Heart left ventricle (tissue), 16 donors: ENCODE measurements around the gene CDS1. TPM values are rescaled to one million over a fixed set of nuclear protein-coding genes. Genes with fewer than 3 reads are reported as not detected.

Source experiments
- ATAC-seq, 4 donors: fragments of 200-7000 bp; cut with Tn5 transposase; one replicate each; pipeline ENCODE4 v1.9.1; 2020 to 2022; ENCODE audit warnings: moderate library complexity in 4 of 4, mild to moderate bottlenecking in 3 of 4, moderate number of reproducible peaks in 1 of 4
- DNase-seq, 5 donors: peaks; one replicate each; pipeline ENCODE4 v3.0.0-alpha.2; 2020
- H3K27ac ChIP-seq, 12 donors: fragments of 200-600 bp; sonication (generic) in 4 of 12; one replicate each; pipeline versions ENCODE4 v1.5.0 to v1.8.0; 2016 to 2022; ENCODE audit warnings: mild to moderate bottlenecking in 2 of 12
- H3K27me3 ChIP-seq, 9 donors: fragments of 200-600 bp; sonication (generic) in 2 of 9; one replicate each; pipeline versions ENCODE4 v1.5.1 to v1.8.0; 2016 to 2022; ENCODE audit warnings: mild to moderate bottlenecking in 3 of 9
- H3K36me3 ChIP-seq, 9 donors: fragments of 200-600 bp; sonication (generic) in 2 of 9; one replicate each; pipeline versions ENCODE4 v1.5.0 to v1.8.0; 2018 to 2022; ENCODE audit warnings: mild to moderate bottlenecking in 2 of 9
- H3K4me1 ChIP-seq, 12 donors: fragments of 200-600 bp; sonication (generic) in 4 of 12; one replicate each; pipeline versions ENCODE4 v1.5.0 to v1.8.0; 2016 to 2022; ENCODE audit warnings: mild to moderate bottlenecking in 3 of 12
- H3K4me3 ChIP-seq, 12 donors: fragments of 200-600 bp; sonication (generic) in 4 of 12; one replicate each; pipeline versions ENCODE4 v1.5.0 to v1.8.0; 2017 to 2022; ENCODE audit warnings: mild to moderate bottlenecking in 9 of 12, moderate library complexity in 4 of 12
- H3K9me3 ChIP-seq, 12 donors: fragments of 200-600 bp; sonication (generic) in 4 of 12; one replicate each; pipeline versions ENCODE4 v1.5.0 to v1.8.0; 2016 to 2022; ENCODE audit warnings: mild to moderate bottlenecking in 1 of 12
- POLR2A ChIP-seq, 2 donors: fragments of 450-650 bp; IDR thresholded peaks; one replicate each; pipeline ENCODE4 v1.6.1; 2017; ENCODE audit warnings: antibody characterized with exemption in 2 of 2, mild to moderate bottlenecking in 2 of 2, moderate library complexity in 2 of 2
- WGBS, 4 donors: extraction: QIAGEN DNeasy Blood & Tissue Kit in 2 of 4; methylation state at CpG; one replicate each; pipeline versions ENCODE4 v1.1.5 to v1.1.7; 2013 to 2018; 5-methylcytosine and 5-hydroxymethylcytosine counted together
- intact Hi-C, 10 donors: fragments of 100-400 bp; cut with DNase I; formaldehyde crosslinking; loops; one replicate each; pipeline versions ENCODE4 v1.11.1 to v1.14.2; 2022
- polyA plus RNA-seq, 2 donors: library from polyadenylated mRNA; stranded (reverse); fragments of 200-250 nt; gene quantifications; one replicate each; pipeline ENCODE4 v1.2.3, GENCODE V29; 2013
- total RNA-seq, 9 donors: library from RNA; depleted of rRNA in 2 of 9; stranded (reverse); fragments of >200 nt in 2 of 9; fragmentation: NEBNext Ultra II Directional in 3 of 9; extraction: Animal tissue kit (Norgen Biotek cat#: 25700) in 3 of 9; gene quantifications; one replicate each; pipeline versions ENCODE4 v1.1.0 to v1.2.4, GENCODE V29; 2016 to 2023
- TF ChIP-seq, protein P1 (sequence below), 12 donors: fragments of 200-600 bp; sonication (generic) in 4 of 12; IDR thresholded peaks; one replicate each; pipeline versions ENCODE4 v1.5.0 to v1.8.0; 2018 to 2022; ENCODE audit warnings: antibody characterized with exemption in 12 of 12, mild to moderate bottlenecking in 5 of 12
- donor health status: ischemic (EF 13 %, LVEDD 7.1; RV severe dilation, severe dysfunction).
- donor health status: healthy with polysubstance abuse.
- donor health status: DM: no; HTN: yes; CAD: no.
- donor health status: DM: no; HTN: no; CAD: no.
- donor health status: ischemic (EF 25% LVEDD 6.9; RV normal size, moderate dysfunction).
- donor health status: ischemic (EF 25% LVEDD 5.7; RV mildly dilated, moderate dysfunction).
- donor health status: healthy.
- donor health status: DM: yes; HTN: yes; CAD: no.
- donor health status: ischemic (EF 35%, LVEDD 5.7; RV mildly dilated, moderate dysfunction).
- donor health status: nonischemic (EF 11% LVEDD 7.7; RV severe dilation, severe dysfunction).
- donor health status: DM: yes; HTN: yes; CAD: no.
- donor health status: PGD.
- donor health status: ischemic (EF 29% LVEDD 5.4; RV normal size, mild dysfunction).
- donor health status: nonischemic (EF 23%, LVEDD 6.1; RV moderate dilation, normal function).

CDS1 gene
- total and polyA plus RNA-seq, 11 donors = 0.15 to 1.7 (median 0.44) TPM

DNA sequence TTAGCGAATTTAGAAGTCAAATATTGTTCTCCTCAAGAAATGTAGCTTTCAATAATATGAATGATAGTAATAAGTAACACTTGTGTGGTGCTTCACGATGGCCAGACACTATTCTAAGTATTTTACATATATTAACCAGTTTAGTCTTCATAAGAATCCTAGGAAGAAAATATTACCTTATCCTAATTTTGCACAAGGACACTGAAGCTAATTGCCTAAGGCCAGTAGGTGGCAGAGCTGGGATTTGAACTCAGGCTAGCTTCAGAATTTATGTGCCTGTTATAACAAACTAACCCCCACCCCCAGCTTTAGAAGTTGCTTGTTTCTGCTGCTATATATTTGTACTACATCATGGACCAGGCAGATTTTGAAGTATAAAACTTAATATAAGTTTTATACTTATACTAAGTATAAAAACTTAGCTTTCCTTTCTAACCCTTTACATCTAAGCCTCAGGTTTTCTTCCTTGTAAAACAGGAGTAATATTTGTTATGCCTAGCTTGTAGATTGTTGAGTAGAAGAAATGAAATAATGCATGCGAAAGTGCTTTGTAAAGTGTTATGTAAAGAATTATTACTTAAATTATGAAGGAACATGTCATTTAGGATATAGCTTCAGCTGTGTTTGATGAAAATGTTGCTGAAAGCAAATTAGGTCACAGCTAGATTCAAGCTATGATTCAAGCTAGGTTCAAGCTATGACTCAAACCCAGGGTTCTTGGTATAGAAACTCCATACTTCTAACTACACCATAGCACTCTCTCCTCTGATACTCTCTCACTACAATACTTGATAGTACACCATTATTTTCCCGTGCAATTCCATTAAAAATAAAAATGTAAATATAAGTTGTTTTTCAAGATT, 4.2 kb upstream of the CDS1 start:
- Histone ChIP-seq H3K9me3 (no peaks in the 10 kb centered on the region), H3K36me3 (no peaks in the 10 kb centered on the region), H3K4me1 (peaks cover 0 to 21% (median 6%) of the 10 kb centered on the region in 12 donors), H3K27me3 (peaks cover 0 to 37% (median 7%) of the 10 kb centered on the region in 9 donors), H3K27ac (no peak overlapping the region), H3K4me3 (no peak overlapping the region)
- DNase-seq (peak in 1 of 5 donors; percentile 27), ATAC-seq (no peak)
- 63 to 66% (median 64%) methylated on average over 4 of the region's 4 CpGs for WGBS, 4 donors
- TF ChIP-seq, protein P1, sequence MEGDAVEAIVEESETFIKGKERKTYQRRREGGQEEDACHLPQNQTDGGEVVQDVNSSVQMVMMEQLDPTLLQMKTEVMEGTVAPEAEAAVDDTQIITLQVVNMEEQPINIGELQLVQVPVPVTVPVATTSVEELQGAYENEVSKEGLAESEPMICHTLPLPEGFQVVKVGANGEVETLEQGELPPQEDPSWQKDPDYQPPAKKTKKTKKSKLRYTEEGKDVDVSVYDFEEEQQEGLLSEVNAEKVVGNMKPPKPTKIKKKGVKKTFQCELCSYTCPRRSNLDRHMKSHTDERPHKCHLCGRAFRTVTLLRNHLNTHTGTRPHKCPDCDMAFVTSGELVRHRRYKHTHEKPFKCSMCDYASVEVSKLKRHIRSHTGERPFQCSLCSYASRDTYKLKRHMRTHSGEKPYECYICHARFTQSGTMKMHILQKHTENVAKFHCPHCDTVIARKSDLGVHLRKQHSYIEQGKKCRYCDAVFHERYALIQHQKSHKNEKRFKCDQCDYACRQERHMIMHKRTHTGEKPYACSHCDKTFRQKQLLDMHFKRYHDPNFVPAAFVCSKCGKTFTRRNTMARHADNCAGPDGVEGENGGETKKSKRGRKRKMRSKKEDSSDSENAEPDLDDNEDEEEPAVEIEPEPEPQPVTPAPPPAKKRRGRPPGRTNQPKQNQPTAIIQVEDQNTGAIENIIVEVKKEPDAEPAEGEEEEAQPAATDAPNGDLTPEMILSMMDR (IDR thresholded peaks at IDR 0.05) = peak in 11 of 12 donors; percentile 24 to 58 (median 42)
- TF ChIP-seq POLR2A (IDR thresholded peaks at IDR 0.05) = no peak
- intact Hi-C loops = loop anchor here in 3 of 10 donors (5.0 to 10.0 kb wide), 2 partner anchors 394 to 396 kb away; no protein-coding TSS in a partner anchor

DNA sequence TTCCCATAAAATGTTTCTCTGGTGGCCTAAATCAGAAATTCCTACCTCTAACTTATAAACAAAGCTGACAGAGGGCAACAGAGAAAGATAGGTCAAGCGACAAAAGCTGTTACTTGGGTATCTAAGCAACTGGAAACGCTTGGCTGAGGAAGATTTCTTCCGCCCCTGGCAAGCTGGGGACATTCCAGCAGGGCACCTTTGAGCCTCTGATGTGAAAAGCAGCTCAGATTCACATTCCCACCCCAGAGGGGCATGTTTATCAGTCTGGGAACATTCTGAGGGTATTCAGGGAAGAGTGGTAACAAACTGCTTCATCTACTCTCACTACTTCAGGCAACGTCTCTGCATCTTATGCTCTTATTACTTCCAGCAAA, 3.5 kb upstream of the CDS1 start:
- no peaks in the 10 kb centered on the region for H3K36me3 ChIP-seq
- H3K4me3 ChIP-seq = no peak overlapping the region
- intact Hi-C loops = loop anchor here in 3 of 10 donors (5.0 to 10.0 kb wide), 2 partner anchors 393 to 395 kb away; no protein-coding TSS in a partner anchor
- DNase-seq (no peak), ATAC-seq (no peak)
- no peaks in the 10 kb centered on the region for H3K9me3 ChIP-seq
- no peak for TF ChIP-seq POLR2A (IDR thresholded peaks at IDR 0.05)
- TF ChIP-seq, protein P1 (IDR thresholded peaks at IDR 0.05) = no peak
- H3K27ac ChIP-seq = no peak overlapping the region
- peaks cover 0 to 43% (median 12%) of the 10 kb centered on the region in 9 donors for H3K27me3 ChIP-seq
- peaks cover 0 to 21% (median 9%) of the 10 kb centered on the region in 12 donors for H3K4me1 ChIP-seq
- 45 to 56% (median 49%) methylated on average over 4 of the region's 4 CpGs for WGBS, 4 donors

DNA sequence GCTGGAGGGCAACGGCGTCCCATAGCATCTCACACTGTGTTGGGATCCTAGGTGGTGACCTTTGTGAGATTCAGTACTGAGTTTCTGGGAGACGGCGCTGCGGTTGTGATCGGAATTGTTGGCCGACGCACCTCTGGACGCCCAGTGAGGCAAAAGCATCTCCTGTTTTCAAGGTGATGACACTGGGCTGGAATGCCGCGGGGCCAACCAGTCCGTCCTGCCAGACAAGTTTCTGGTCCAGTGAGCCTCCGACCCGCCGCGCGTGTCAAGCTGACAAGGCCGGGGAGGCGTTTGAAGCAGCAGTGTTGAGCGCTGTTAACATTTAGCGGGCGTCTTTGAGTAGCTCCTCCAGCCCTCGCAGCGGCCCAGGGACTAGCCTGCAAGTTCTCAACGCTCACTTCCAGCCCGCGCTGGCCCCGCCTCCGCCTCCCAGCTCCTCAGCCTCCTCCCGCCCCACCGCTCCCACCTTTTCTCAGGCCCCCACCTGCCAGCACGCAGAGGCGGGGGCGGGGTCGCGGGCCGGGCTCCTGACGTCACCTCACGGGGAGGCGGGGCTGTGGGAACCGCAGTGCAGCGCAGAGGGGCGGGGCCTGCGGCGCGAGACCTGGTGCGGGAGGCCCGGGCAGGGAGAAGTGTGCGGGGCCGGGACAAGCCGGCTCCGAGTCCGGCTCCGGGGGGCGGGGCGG, 482 bp upstream of the CDS1 start:
- Histone ChIP-seq H3K27ac (peak overlapping the region in 10 of 12 donors; percentile 23 to 83 (median 56)), H3K9me3 (no peaks in the 10 kb centered on the region), H3K27me3 (peaks cover 0 to 44% (median 13%) of the 10 kb centered on the region in 9 donors), H3K36me3 (no peaks in the 10 kb centered on the region), H3K4me3 (peak overlapping the region; percentile 50 to 83 (median 77)), H3K4me1 (peaks cover 0 to 19% (median 9%) of the 10 kb centered on the region in 12 donors)
- peak; percentile 83 to 94 (median 92) for ATAC-seq
- WGBS, 4 donors = 1 to 3% (median 1%) methylated on average over 25 to 56 of the region's 56 CpGs
- DNase-seq = peak; percentile 76 to 89 (median 84)
- intact Hi-C loops = loop anchor here in 2 of 10 donors (5.0 to 10.0 kb wide), 3 partner anchors 92 to 382 kb away; partner anchors contain the start of gene WDFY3 (in 1 of the 2)
- TF ChIP-seq, protein P1 (IDR thresholded peaks at IDR 0.05) = no peak
- TF ChIP-seq POLR2A (IDR thresholded peaks at IDR 0.05) = no peak
